HG03520 (cell line): ENCODE data around the gene MALRD1.

Source experiments
- ATAC-seq: cut with Tn5 transposase; IDR thresholded peaks from one replicate; pipeline ENCODE4 v1.9.1; 2021; ENCODE audit warnings: mild to moderate bottlenecking, moderate library complexity; ENCODE audit not compliant: unreplicated experiment

The MALRD1 gene

GRCh38 chr10:19332304-19332703 is 283.7 kb downstream of the MALRD1 start:
- ATAC-seq: no peak

GRCh38 chr10:19333631-19334030 is 285.0 kb downstream of the MALRD1 start:
- ATAC-seq: no peak

GRCh38 chr10:19347621-19348020 is 299.0 kb downstream of the MALRD1 start:
- no peak for ATAC-seq

GRCh38 chr10:19367176-19367575 is 318.6 kb downstream of the MALRD1 start:
- ATAC-seq: no peak

GRCh38 chr10:19373988-19374387 is 325.4 kb downstream of the MALRD1 start:
- no peak for ATAC-seq

- no peak for ATAC-seq
Measured at GRCh38 chr10:19385846-19386450, 337.3 kb downstream of the MALRD1 start.

- no peak for ATAC-seq
Measured at GRCh38 chr10:19408924-19409323, 360.3 kb downstream of the MALRD1 start.

- ATAC-seq: no peak
Measured at GRCh38 chr10:19411119-19411518, 362.5 kb downstream of the MALRD1 start.

- ATAC-seq: no peak
Measured at GRCh38 chr10:19412531-19412930, 363.9 kb downstream of the MALRD1 start.

GRCh38 chr10:19416164-19416563 is 367.6 kb downstream of the MALRD1 start:
- ATAC-seq: no peak

GRCh38 chr10:19417740-19418139 is 369.1 kb downstream of the MALRD1 start:
- ATAC-seq: no peak

- ATAC-seq: no peak
Measured at GRCh38 chr10:19421674-19422073, 373.1 kb downstream of the MALRD1 start.

GRCh38 chr10:19426034-19426433 is 377.4 kb downstream of the MALRD1 start:
- no peak for ATAC-seq

GRCh38 chr10:19431622-19432351 is 383.2 kb downstream of the MALRD1 start:
- ATAC-seq: no peak

GRCh38 chr10:19449860-19450259 is 401.3 kb downstream of the MALRD1 start:
- ATAC-seq: no peak

- no peak for ATAC-seq
Measured at GRCh38 chr10:19451356-19451755, 402.8 kb downstream of the MALRD1 start.

- no peak for ATAC-seq
Measured at GRCh38 chr10:19451937-19452336, 403.3 kb downstream of the MALRD1 start.

- no peak for ATAC-seq
Measured at GRCh38 chr10:19453967-19454366, 405.4 kb downstream of the MALRD1 start.

GRCh38 chr10:19461588-19461987 is 413.0 kb downstream of the MALRD1 start:
- ATAC-seq: no peak

- ATAC-seq: no peak
Measured at GRCh38 chr10:19466709-19467108, 418.1 kb downstream of the MALRD1 start.

- ATAC-seq: no peak
Measured at GRCh38 chr10:19468413-19468812, 419.8 kb downstream of the MALRD1 start.

- ATAC-seq: no peak
Measured at GRCh38 chr10:19469521-19469920, 420.9 kb downstream of the MALRD1 start.

GRCh38 chr10:19479854-19480253 is 431.3 kb downstream of the MALRD1 start:
- no peak for ATAC-seq
